Endothelial cell of umbilical vein (primary cell): ENCODE results near the gene SDHB. TPM values are rescaled to one million over a fixed set of nuclear protein-coding genes. Genes with fewer than 3 reads are reported as not detected.

Experiments used
- BruUV-seq: library from RNA; stranded (reverse); fragments of 400-500 nt; replicated peaks from 2 replicates; lab custom pipeline; 2021; lab: Mats Ljungman, UMichigan
- CTCF ChIA-PET: fragments of 300-600, 350-600 bp; sonication (Branson Sonifier 250); formaldehyde crosslinking; loops from one replicate; lab custom pipeline; 2021; ENCODE audit warnings: antibody characterized with exemption, inconsistent platforms; lab: Charles Lee
- POLR2A ChIA-PET: fragments of 300-600, 350-600 bp; sonication (Branson Sonifier 250); formaldehyde crosslinking; loops from one replicate; lab custom pipeline; 2021; ENCODE audit warnings: antibody characterized with exemption, inconsistent platforms; lab: Charles Lee
- DNase-seq: peaks from one replicate; pipeline ENCODE4 v3.0.0-alpha.2; 2011; ENCODE audit warnings: low read depth, low spot score
- FAIRE-seq: peaks from 2 replicates; lab custom pipeline; 2011; peaks lifted over from hg19 to GRCh38; lab: Jason Lieb, UNC
- H2AFZ ChIP-seq: 2 replicates; pipeline ENCODE4 v1.6.0; 2012; ENCODE audit warnings: low read depth, low read length, control low read depth, inconsistent platforms
- H3K27ac ChIP-seq: 2 replicates; pipeline ENCODE4 v1.5.1; 2011; ENCODE audit warnings: low read depth, mild to moderate bottlenecking, control low read depth, low read length, moderate library complexity; ENCODE audit not compliant: insufficient read depth
- H3K27me3 ChIP-seq, 2 experiments: 2 replicates each; pipeline versions ENCODE4 v1.6.0 to v1.6.1; 2011; ENCODE audit warnings: low read length in 2 of 2, mixed read lengths in 1 of 2; ENCODE audit not compliant: control insufficient read depth in 2 of 2, insufficient read depth in 2 of 2
- H3K36me3 ChIP-seq, 2 experiments: 2 replicates in 1 of 2; 3 replicates in 1 of 2; pipeline ENCODE4 v1.5.1; 2011; ENCODE audit warnings: low read length in 2 of 2, mild to moderate bottlenecking in 1 of 2, moderate library complexity in 1 of 2; ENCODE audit not compliant: control insufficient read depth in 2 of 2, insufficient read depth in 2 of 2; ENCODE audit errors: extremely low read depth in 1 of 2
- H3K4me1 ChIP-seq: 3 replicates; pipeline ENCODE4 v1.5.1; 2011; ENCODE audit warnings: mild to moderate bottlenecking, low read length; ENCODE audit not compliant: control insufficient read depth, insufficient read depth; ENCODE audit errors: extremely low read depth
- H3K4me2 ChIP-seq: 2 replicates; pipeline ENCODE4 v1.6.1; 2011; ENCODE audit warnings: low read length, control low read depth, mixed read lengths; ENCODE audit not compliant: insufficient read depth
- H3K4me3 ChIP-seq, 3 experiments: fragments of 200-600 bp in 1 of 3; sonication (generic), shearing (Covaris generic) in 1 of 3; replicated peaks in 1 of 3; 2 replicates each; pipeline ENCODE4 v1.5.1; 2011 to 2016; ENCODE audit warnings: control low read depth in 3 of 3, low read length in 3 of 3, mild to moderate bottlenecking in 2 of 3, inconsistent platforms in 1 of 3, low read depth in 1 of 3, moderate library complexity in 1 of 3; ENCODE audit not compliant: insufficient read depth in 1 of 3
- H3K79me2 ChIP-seq: 2 replicates; pipeline ENCODE4 v1.6.0; 2012; ENCODE audit warnings: low read length, inconsistent platforms; ENCODE audit not compliant: control insufficient read depth, insufficient read depth
- H3K9ac ChIP-seq: replicated peaks from 2 replicates; pipeline ENCODE3; 2011; ENCODE audit warnings: low read length, control low read depth; ENCODE audit not compliant: insufficient read depth; ENCODE audit errors: extremely low read depth
- H3K9me1 ChIP-seq: replicated peaks from 3 replicates; pipeline ENCODE4 v1.6.0; 2011; ENCODE audit warnings: mild to moderate bottlenecking, low read length; ENCODE audit not compliant: control insufficient read depth, insufficient read depth; ENCODE audit errors: extremely low read depth
- H3K9me3 ChIP-seq: replicated peaks from 2 replicates; pipeline ENCODE4 v1.5.1; 2012; ENCODE audit warnings: low read length, inconsistent platforms; ENCODE audit not compliant: control insufficient read depth, insufficient read depth
- H4K20me1 ChIP-seq: replicated peaks from 2 replicates; pipeline ENCODE3; 2011; ENCODE audit warnings: mild to moderate bottlenecking, low read length; ENCODE audit not compliant: control insufficient read depth, insufficient read depth; ENCODE audit errors: extremely low read depth
- EZH2 ChIP-seq: IDR thresholded peaks from 2 replicates; pipeline ENCODE4 v1.6.1; 2012; ENCODE audit warnings: borderline replicate concordance, low read depth, mild to moderate bottlenecking, moderate library complexity, low read length, inconsistent platforms; ENCODE audit not compliant: severe bottlenecking
- FOS ChIP-seq: IDR thresholded peaks from 2 replicates; pipeline ENCODE4 v1.6.1; 2011; ENCODE audit warnings: mild to moderate bottlenecking, low read length, moderate library complexity, borderline replicate concordance; ENCODE audit not compliant: insufficient read depth
- GATA2 ChIP-seq: IDR thresholded peaks from 2 replicates; pipeline ENCODE4 v1.7.0; 2011; ENCODE audit warnings: low read depth, mild to moderate bottlenecking, moderate library complexity, mixed read lengths, low read length; ENCODE audit not compliant: insufficient read length, insufficient read depth
- JUN ChIP-seq: IDR thresholded peaks from 2 replicates; pipeline ENCODE4 v1.6.1; 2011; ENCODE audit warnings: borderline replicate concordance, low read depth; ENCODE audit not compliant: insufficient read length, insufficient read depth
- MYC ChIP-seq: IDR thresholded peaks from one replicate; pipeline ENCODE4 v1.6.1; 2011; ENCODE audit warnings: mild to moderate bottlenecking, low read depth, low read length
- POLR2A ChIP-seq: IDR thresholded peaks from 2 replicates; pipeline ENCODE4 v1.6.1; 2012; ENCODE audit warnings: low read depth, mild to moderate bottlenecking, control low read depth, low read length
- POLR2AphosphoS5 ChIP-seq: IDR thresholded peaks from 2 replicates; pipeline ENCODE4 v1.6.1; 2012; ENCODE audit warnings: low read depth, mild to moderate bottlenecking, control low read depth, low read length, moderate library complexity; ENCODE audit not compliant: insufficient read depth
- dilution Hi-C: fragments of 300-500 bp; cut with MboI; formaldehyde crosslinking; loops from one replicate; pipeline ENCODE4 v1.15.0; 2019; ENCODE audit warnings: low sequenced_read_pairs; ENCODE audit not compliant: extremely low pct_ligation_motif_present
- intact Hi-C: fragments of 100-400 bp; cut with micrococcal nuclease; formaldehyde crosslinking; loops from one replicate; pipeline ENCODE4 v1.10.0; 2022
- polyA plus RNA-seq, 4 experiments: library from polyadenylated mRNA; depleted of rRNA in 3 of 4; stranded (reverse) in 3 of 4; unstranded in 1 of 4; fragments of >200 nt; gene quantifications; 2 replicates each; pipeline versions ENCODE4 v1.2.1 to v1.2.3, GENCODE V29; 2011 to 2012; ENCODE audit warnings: missing spikeins in 1 of 4
- total RNA-seq: library from RNA; stranded (reverse); gene quantifications from 2 replicates; pipeline ENCODE4 v1.2.3, GENCODE V29; 2021
- TF ChIP-seq, protein P1 (sequence below), 2 donors: IDR thresholded peaks; 1 replicate in 1 of 2; 2 replicates in 1 of 2; pipeline ENCODE4 v1.5.1; 2011; ENCODE audit warnings: low read length in 2 of 2, mild to moderate bottlenecking in 2 of 2, moderate library complexity in 2 of 2, control low read depth in 1 of 2, inconsistent platforms in 1 of 2, low read depth in 1 of 2; ENCODE audit not compliant: insufficient read depth in 1 of 2; ENCODE audit errors: extremely low read depth in 1 of 2
- TF ChIP-seq, protein P2 (sequence below): IDR thresholded peaks from 2 replicates; pipeline ENCODE4 v1.6.1; 2011; ENCODE audit not compliant: insufficient read depth, insufficient read length

SDHB gene
- total and polyA plus RNA-seq, 2 donors (not counting 3 experiments of a cell fraction or from before 2014, with no cell fraction given) = 96.2 to 98.1 TPM

DNA sequence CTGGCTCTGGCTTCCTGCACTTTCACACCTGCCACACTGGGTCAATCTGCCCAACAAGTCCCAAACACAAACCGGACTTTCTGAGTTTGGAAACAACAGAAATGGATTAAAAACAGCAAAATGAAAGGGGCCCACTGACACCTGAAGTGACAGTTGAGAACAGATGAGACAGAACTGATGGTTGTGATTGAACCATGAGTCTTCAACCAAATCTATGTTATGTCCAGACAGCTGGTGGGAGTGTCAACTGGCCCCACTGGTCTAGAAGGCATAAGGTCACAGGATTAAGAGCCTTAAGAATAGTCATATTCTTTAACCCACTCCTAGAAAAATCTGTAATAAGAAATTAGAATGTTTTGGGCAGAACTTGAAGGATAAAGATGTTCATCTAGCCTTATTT lies 29.1 kb downstream of the SDHB start:
- Histone ChIP-seq H3K4me2 (no peak overlapping the region), H2AFZ (no peak overlapping the region), H3K9ac (no peak overlapping the region), H3K27ac (no peak overlapping the region), H3K4me1 (no peaks in the 10 kb centered on the region), H3K9me3 (no peaks in the 10 kb centered on the region), H3K27me3 (no peaks in the 10 kb centered on the region), H3K4me3 (no peak overlapping the region), H3K79me2 (no peaks in the 10 kb centered on the region), H3K9me1 (no peaks in the 10 kb centered on the region), H4K20me1 (no peaks in the 10 kb centered on the region), H3K36me3 (peaks cover 24 to 45% of the 10 kb centered on the region in 2 experiments)
- no peak for DNase-seq
- BruUV-seq = no TSS peak
- ChIA-PET CTCF (no interaction called here), POLR2A (no interaction called here)
- TF ChIP-seq EZH2 (no peak), JUN (no peak), FOS (no peak), POLR2A (no peak), POLR2AphosphoS5 (no peak), GATA2 (no peak), MYC (no peak)
- TF ChIP-seq, protein P1, sequence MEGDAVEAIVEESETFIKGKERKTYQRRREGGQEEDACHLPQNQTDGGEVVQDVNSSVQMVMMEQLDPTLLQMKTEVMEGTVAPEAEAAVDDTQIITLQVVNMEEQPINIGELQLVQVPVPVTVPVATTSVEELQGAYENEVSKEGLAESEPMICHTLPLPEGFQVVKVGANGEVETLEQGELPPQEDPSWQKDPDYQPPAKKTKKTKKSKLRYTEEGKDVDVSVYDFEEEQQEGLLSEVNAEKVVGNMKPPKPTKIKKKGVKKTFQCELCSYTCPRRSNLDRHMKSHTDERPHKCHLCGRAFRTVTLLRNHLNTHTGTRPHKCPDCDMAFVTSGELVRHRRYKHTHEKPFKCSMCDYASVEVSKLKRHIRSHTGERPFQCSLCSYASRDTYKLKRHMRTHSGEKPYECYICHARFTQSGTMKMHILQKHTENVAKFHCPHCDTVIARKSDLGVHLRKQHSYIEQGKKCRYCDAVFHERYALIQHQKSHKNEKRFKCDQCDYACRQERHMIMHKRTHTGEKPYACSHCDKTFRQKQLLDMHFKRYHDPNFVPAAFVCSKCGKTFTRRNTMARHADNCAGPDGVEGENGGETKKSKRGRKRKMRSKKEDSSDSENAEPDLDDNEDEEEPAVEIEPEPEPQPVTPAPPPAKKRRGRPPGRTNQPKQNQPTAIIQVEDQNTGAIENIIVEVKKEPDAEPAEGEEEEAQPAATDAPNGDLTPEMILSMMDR (IDR thresholded peaks at IDR 0.05; ENCODE audit: extremely low read depth in 1 of 2, insufficient read depth in 1 of 2, low read depth in 1 of 2, low read length in 2 of 2) = no peak
- TF ChIP-seq, protein P2, sequence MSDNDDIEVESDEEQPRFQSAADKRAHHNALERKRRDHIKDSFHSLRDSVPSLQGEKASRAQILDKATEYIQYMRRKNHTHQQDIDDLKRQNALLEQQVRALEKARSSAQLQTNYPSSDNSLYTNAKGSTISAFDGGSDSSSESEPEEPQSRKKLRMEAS = no peak
- no peak for FAIRE-seq
- intact Hi-C loops = no loop called here
- dilution Hi-C loops = no loop called here
